ENCODE data around the gene RNF43.

Gene RNF43

DNA sequence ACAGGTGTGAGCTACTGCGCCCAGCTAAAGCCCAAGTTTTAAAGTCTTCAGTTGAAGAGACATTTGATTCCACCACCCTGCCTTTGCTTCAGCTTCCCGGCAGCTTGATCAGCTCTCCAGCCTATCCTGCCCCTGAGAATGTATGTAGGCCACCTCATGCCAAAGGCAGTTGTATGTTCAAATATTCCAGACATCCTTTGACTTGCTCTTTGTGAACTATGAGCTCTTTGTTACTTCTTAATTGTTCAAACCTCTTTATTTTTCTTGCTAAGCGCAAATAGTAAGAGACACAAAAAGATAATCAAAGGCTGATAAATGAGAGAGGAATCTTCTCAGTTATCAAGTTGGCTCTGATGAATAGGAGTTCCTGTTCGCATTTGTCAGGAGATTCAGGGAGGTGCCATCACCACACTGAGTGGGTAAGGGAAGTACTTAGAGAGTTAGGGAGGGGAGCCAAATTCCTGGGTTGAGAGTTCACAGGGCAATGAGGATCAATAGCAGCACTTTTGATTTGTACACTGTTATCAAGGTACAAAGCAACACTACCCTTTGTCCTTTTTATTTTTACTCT is 33.4 kb downstream of the RNF43 start:
- Histone ChIP-seq H3K4me1 (ENCODE audit: control insufficient read depth, low read depth, low read length) (peaks cover 13% of the 10 kb centered on the region), H4K8ac (ENCODE audit: low read depth, low read length) (no peak overlapping the region)

DNA sequence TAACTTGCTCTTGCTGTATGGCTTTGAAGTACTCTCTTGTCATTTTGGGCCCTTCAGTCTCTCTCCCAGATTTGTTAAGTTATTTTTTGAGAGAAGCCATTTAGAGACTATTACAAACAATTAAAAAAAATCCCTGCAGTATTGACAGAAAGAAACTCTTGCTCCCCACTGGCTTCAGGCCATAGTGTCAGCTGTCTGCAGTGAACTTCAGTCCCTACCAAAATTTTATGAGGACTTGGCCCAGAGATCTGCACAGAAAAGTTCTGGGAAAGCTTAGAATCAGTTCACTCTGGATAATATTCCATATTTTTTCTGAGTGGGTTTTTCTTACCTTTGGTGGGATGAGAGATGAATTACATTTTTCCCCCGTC is 34.5 kb downstream of the RNF43 start:
- Histone ChIP-seq H3K18ac (ENCODE audit: low read length) (no peak overlapping the region), H3K27ac (ENCODE audit: low read depth, low read length) (no peak overlapping the region), H3K4me3 (ENCODE audit: low read length) (no peak overlapping the region), H3K4ac (ENCODE audit: low read depth, low read length) (no peak overlapping the region), H3K9ac (ENCODE audit: low read length) (no peak overlapping the region), H2BK15ac (replicated peaks; ENCODE audit: low read depth) (no peak overlapping the region), H2AK5ac (ENCODE audit: low read length) (no peak overlapping the region), H3K79me2 (ENCODE audit: control insufficient read depth, insufficient read depth, low read length) (no peaks in the 10 kb centered on the region), H4K5ac (ENCODE audit: low read length) (no peak overlapping the region), H3K56ac (ENCODE audit: low read length) (no peak overlapping the region), H3K36me3 (ENCODE audit: control insufficient read depth, insufficient read depth, low read length) (no peaks in the 10 kb centered on the region), H2BK120ac (ENCODE audit: low read depth, low read length) (no peak overlapping the region), H3K23ac (ENCODE audit: low read length) (no peak overlapping the region), H3K27me3 (ENCODE audit: insufficient read depth, low read length, poor library complexity) (no peaks in the 10 kb centered on the region), H3K4me1 (ENCODE audit: control insufficient read depth, low read depth, low read length) (peaks cover 9% of the 10 kb centered on the region), H4K8ac (ENCODE audit: low read depth, low read length) (no peak overlapping the region), H3K4me2 (ENCODE audit: low read length) (no peak overlapping the region), H3K79me1 (ENCODE audit: low read length) (no peaks in the 10 kb centered on the region), H2BK5ac (ENCODE audit: low read length) (no peak overlapping the region)
- DNase-seq, result no peak
- no CpG with 5 or more reads among the region's 1 CpG for WGBS (ENCODE audit: extremely low coverage, insufficient coverage, low lambda C conversion rate)

More for the DNA sequence above, 33.4 kb downstream of the RNF43 start:
- Histone ChIP-seq H3K4ac (ENCODE audit: low read depth, low read length) (no peak overlapping the region), H3K36me3 (ENCODE audit: control insufficient read depth, insufficient read depth, low read length) (no peaks in the 10 kb centered on the region), H3K23ac (ENCODE audit: low read length) (no peak overlapping the region), H2AK5ac (ENCODE audit: low read length) (no peak overlapping the region), H3K9ac (ENCODE audit: low read length) (no peak overlapping the region), H2BK15ac (replicated peaks; ENCODE audit: low read depth) (no peak overlapping the region), H3K27ac (ENCODE audit: low read depth, low read length) (no peak overlapping the region), H3K27me3 (ENCODE audit: insufficient read depth, low read length, poor library complexity) (no peaks in the 10 kb centered on the region), H3K4me2 (ENCODE audit: low read length) (no peak overlapping the region), H2BK120ac (ENCODE audit: low read depth, low read length) (no peak overlapping the region), H3K79me1 (ENCODE audit: low read length) (no peaks in the 10 kb centered on the region), H3K18ac (ENCODE audit: low read length) (no peak overlapping the region), H2BK5ac (ENCODE audit: low read length) (no peak overlapping the region), H3K79me2 (ENCODE audit: control insufficient read depth, insufficient read depth, low read length) (no peaks in the 10 kb centered on the region), H3K56ac (ENCODE audit: low read length) (no peak overlapping the region), H4K5ac (ENCODE audit: low read length) (no peak overlapping the region), H3K4me3 (ENCODE audit: low read length) (no peak overlapping the region)
- no CpG with 5 or more reads among the region's 4 CpGs for WGBS (ENCODE audit: extremely low coverage, insufficient coverage, low lambda C conversion rate)
- peak; percentile 22 for DNase-seq

DNA sequence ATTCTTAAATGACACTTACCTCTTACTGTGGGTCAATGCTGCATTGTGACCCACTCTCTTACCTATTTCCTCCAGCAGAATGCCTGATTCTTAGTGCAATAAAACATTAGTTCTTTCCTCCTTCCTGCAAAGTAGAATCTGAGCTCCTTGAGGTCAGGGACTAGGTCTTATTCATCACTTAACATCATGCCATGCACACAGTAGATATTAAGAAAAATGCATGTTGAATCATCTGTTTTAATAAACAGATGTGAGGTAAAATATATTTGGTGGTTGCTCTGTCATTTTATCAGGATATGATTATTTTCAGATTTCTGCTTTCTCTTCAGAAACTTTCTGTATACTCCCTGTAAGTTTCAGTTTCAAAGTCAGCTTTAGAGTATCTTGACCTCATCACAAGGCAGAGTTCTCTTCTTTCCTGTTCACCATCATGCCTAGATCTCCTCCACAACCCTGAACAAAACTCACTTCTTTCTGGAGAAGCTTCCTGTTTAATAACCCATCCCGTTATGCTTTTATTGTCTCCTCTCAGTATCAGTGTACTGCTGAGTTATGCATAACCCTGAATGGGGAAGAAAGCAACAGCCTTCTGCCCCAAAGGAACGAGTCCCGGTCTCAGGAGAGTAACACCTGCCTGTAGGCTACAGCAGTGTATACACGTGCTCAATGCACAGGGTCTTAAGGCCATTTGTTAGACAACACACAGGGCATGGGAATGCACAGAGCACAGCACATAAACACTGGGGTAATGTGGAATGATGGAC is 35.0 kb downstream of the RNF43 start:
- Histone ChIP-seq H3K4ac (ENCODE audit: low read depth, low read length) (no peak overlapping the region), H2AK5ac (ENCODE audit: low read length) (no peak overlapping the region), H4K8ac (ENCODE audit: low read depth, low read length) (no peak overlapping the region), H3K27me3 (ENCODE audit: insufficient read depth, low read length, poor library complexity) (no peaks in the 10 kb centered on the region), H3K4me3 (ENCODE audit: low read length) (no peak overlapping the region), H3K4me1 (ENCODE audit: control insufficient read depth, low read depth, low read length) (peaks cover 9% of the 10 kb centered on the region), H3K27ac (ENCODE audit: low read depth, low read length) (no peak overlapping the region), H2BK5ac (ENCODE audit: low read length) (no peak overlapping the region), H3K79me2 (ENCODE audit: control insufficient read depth, insufficient read depth, low read length) (no peaks in the 10 kb centered on the region), H2BK120ac (ENCODE audit: low read depth, low read length) (no peak overlapping the region), H3K9ac (ENCODE audit: low read length) (no peak overlapping the region), H3K56ac (ENCODE audit: low read length) (no peak overlapping the region), H3K18ac (ENCODE audit: low read length) (no peak overlapping the region), H3K23ac (ENCODE audit: low read length) (no peak overlapping the region), H3K79me1 (ENCODE audit: low read length) (no peaks in the 10 kb centered on the region), H3K36me3 (ENCODE audit: control insufficient read depth, insufficient read depth, low read length) (no peaks in the 10 kb centered on the region), H2BK15ac (replicated peaks; ENCODE audit: low read depth) (no peak overlapping the region), H4K5ac (ENCODE audit: low read length) (no peak overlapping the region), H3K4me2 (ENCODE audit: low read length) (no peak overlapping the region)
- DNase-seq, result no peak
- no CpG with 5 or more reads among the region's 4 CpGs for WGBS (ENCODE audit: extremely low coverage, insufficient coverage, low lambda C conversion rate)

DNA sequence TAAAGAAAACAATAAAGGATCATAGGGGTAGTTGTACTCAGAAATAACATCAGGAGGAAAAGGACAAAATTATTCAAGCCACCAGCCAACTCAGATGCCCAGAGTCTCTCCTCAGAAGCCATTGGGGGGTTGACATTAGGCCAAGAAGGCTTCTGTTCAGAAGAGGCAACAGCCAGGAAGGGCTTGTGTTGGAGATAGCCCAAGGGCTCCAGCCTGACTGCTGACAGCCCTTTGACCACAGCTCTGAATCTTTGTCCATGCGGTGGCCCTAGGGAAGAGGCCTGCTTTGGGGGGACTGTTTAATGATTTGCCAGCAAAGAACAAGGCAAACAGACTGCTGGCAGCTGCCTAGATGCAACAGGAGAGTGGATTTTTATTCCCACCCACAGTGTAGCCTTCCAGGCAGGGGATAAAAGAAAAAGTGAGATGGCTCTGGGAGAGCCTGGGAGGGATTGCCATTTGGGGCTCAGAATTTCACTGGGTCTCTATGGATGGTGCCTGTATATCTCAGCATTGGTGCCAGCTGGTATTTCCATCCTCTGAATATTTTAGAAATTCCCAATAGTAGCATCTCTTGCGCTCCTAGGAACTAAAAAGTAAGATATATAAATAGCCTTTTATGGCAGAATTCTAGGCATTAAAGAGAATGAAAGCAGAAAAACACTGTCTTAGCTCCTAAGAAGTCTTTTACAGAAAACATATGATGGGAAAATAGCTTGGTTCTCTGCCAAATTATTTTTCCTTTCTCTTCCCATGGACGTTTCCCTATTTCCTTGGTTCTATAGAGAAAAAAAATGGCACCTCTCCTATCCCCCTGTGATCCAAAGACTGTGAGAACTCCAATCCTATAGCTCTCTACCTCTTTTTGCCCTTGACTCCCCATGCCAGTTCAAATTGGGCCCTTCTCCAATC is 36.0 kb downstream of the RNF43 start:
- no peak overlapping the region for H2BK120ac ChIP-seq (ENCODE audit: low read depth, low read length)
- no peak overlapping the region for H2BK5ac ChIP-seq (ENCODE audit: low read length)
- WGBS (ENCODE audit: extremely low coverage, insufficient coverage, low lambda C conversion rate), result no CpG with 5 or more reads among the region's 3 CpGs
- H3K4me1 ChIP-seq (ENCODE audit: control insufficient read depth, low read depth, low read length), result peaks cover 13% of the 10 kb centered on the region
- no peak overlapping the region for H3K4me2 ChIP-seq (ENCODE audit: low read length)
- H3K9ac ChIP-seq (ENCODE audit: low read length), result no peak overlapping the region
- no peak overlapping the region for H4K8ac ChIP-seq (ENCODE audit: low read depth, low read length)
- H3K4ac ChIP-seq (ENCODE audit: low read depth, low read length), result no peak overlapping the region
- H3K56ac ChIP-seq (ENCODE audit: low read length), result no peak overlapping the region
- no peak overlapping the region for H3K23ac ChIP-seq (ENCODE audit: low read length)
- DNase-seq, result no peak
- no peak overlapping the region for H3K18ac ChIP-seq (ENCODE audit: low read length)
- no peaks in the 10 kb centered on the region for H3K79me2 ChIP-seq (ENCODE audit: control insufficient read depth, insufficient read depth, low read length)
- H2BK15ac ChIP-seq (replicated peaks; ENCODE audit: low read depth), result no peak overlapping the region
- H3K27ac ChIP-seq (ENCODE audit: low read depth, low read length), result no peak overlapping the region
- no peak overlapping the region for H3K4me3 ChIP-seq (ENCODE audit: low read length)
- H3K79me1 ChIP-seq (ENCODE audit: low read length), result no peaks in the 10 kb centered on the region
- no peak overlapping the region for H4K5ac ChIP-seq (ENCODE audit: low read length)
- no peaks in the 10 kb centered on the region for H3K36me3 ChIP-seq (ENCODE audit: control insufficient read depth, insufficient read depth, low read length)
- no peaks in the 10 kb centered on the region for H3K27me3 ChIP-seq (ENCODE audit: insufficient read depth, low read length, poor library complexity)
- H2AK5ac ChIP-seq (ENCODE audit: low read length), result no peak overlapping the region

DNA sequence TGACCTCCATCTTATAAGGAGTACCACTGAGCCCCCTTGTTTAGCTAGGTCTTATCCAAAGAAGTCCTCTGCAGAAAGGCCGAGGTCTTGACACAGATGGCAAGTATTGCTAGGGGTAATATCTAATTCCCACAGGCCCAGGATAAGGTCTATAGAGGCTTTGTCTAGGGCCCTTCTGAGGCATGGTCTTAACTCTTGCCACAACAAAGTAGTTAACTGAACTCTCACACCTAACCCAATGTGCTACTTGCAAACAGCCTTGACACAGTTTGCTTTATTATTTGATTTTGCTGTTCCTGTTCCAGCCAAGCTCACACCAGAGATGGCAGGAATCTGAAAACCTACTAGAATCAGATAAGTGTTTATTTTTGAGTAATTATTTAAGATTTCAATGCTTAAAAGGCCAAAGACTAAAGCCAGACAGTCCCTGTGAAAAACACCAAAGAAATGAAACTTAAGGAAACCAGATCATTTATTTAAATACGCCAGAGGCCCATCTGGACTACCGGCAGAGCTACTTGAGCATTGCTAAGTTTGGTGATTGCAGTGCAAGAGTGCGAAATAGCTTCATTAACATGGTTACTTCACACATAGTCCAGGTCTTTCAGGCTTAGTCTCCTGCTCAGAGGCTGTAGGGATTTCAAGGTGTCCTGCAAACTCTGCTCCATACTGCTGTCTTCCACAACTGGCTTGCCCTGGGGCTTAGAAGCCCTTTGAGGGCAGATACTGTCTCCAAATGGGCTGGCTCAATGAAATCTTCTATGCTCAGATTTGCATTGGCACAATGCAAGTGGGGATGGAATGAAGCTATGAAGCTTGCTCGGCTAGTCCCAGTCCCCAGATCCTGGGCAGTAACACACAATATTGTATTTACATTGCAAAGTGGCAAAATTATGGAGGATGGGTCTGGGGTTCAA is 36.9 kb downstream of the RNF43 start:
- no peak overlapping the region for H2AK5ac ChIP-seq (ENCODE audit: low read length)
- WGBS (ENCODE audit: extremely low coverage, insufficient coverage, low lambda C conversion rate), result no CpG with 5 or more reads among the region's 5 CpGs

More for the DNA sequence above, 36.9 kb downstream of the RNF43 start:
- H3K79me1 ChIP-seq (ENCODE audit: low read length), result no peaks in the 10 kb centered on the region
- no peaks in the 10 kb centered on the region for H3K79me2 ChIP-seq (ENCODE audit: control insufficient read depth, insufficient read depth, low read length)
- H3K56ac ChIP-seq (ENCODE audit: low read length), result no peak overlapping the region
- H2BK5ac ChIP-seq (ENCODE audit: low read length), result no peak overlapping the region
- H3K36me3 ChIP-seq (ENCODE audit: control insufficient read depth, insufficient read depth, low read length), result no peaks in the 10 kb centered on the region
- H3K23ac ChIP-seq (ENCODE audit: low read length), result no peak overlapping the region
- no peak overlapping the region for H2BK120ac ChIP-seq (ENCODE audit: low read depth, low read length)
- H3K4me2 ChIP-seq (ENCODE audit: low read length), result no peak overlapping the region
- H4K8ac ChIP-seq (ENCODE audit: low read depth, low read length), result no peak overlapping the region
- H3K4ac ChIP-seq (ENCODE audit: low read depth, low read length), result no peak overlapping the region
- H3K4me1 ChIP-seq (ENCODE audit: control insufficient read depth, low read depth, low read length), result peaks cover 15% of the 10 kb centered on the region
- no peak overlapping the region for H3K27ac ChIP-seq (ENCODE audit: low read depth, low read length)
- no peak overlapping the region for H3K18ac ChIP-seq (ENCODE audit: low read length)
- no peak overlapping the region for H4K5ac ChIP-seq (ENCODE audit: low read length)
- H3K27me3 ChIP-seq (ENCODE audit: insufficient read depth, low read length, poor library complexity), result no peaks in the 10 kb centered on the region
- no peak for DNase-seq
- H2BK15ac ChIP-seq (replicated peaks; ENCODE audit: low read depth), result no peak overlapping the region
- no peak overlapping the region for H3K9ac ChIP-seq (ENCODE audit: low read length)
- no peak overlapping the region for H3K4me3 ChIP-seq (ENCODE audit: low read length)
